OCI-LY1 (cell line): ENCODE results near the gene CINP.

Source experiments
- CTCF ChIP-seq: fragments of 200-600 bp; sonication (generic), shearing (Covaris generic); IDR thresholded peaks from 2 replicates; pipeline ENCODE4 v1.5.1; 2017; ENCODE audit warnings: mild to moderate bottlenecking, antibody characterized with exemption, low read length, moderate library complexity, mixed read lengths
- EZH2 ChIP-seq: fragments of 200-600 bp; sonication (generic), shearing (Covaris generic); IDR thresholded peaks from 2 replicates; pipeline ENCODE4 v1.8.0; 2017; ENCODE audit warnings: borderline replicate concordance, mixed run types, mild to moderate bottlenecking, antibody characterized with exemption, low read length, moderate library complexity, mixed read lengths

GRCh38 chr14:102373110-102373509 lies 10.4 kb upstream of the CINP start:
- TF ChIP-seq CTCF, result no peak
- no peak for TF ChIP-seq EZH2
